HG02981 (cell line): ENCODE results near the gene HDDC2.

Source experiments
- ATAC-seq: cut with Tn5 transposase; IDR thresholded peaks from one replicate; pipeline ENCODE4 v1.9.1; 2021; ENCODE audit warnings: mild to moderate bottlenecking, moderate library complexity; ENCODE audit not compliant: unreplicated experiment

Gene HDDC2

DNA sequence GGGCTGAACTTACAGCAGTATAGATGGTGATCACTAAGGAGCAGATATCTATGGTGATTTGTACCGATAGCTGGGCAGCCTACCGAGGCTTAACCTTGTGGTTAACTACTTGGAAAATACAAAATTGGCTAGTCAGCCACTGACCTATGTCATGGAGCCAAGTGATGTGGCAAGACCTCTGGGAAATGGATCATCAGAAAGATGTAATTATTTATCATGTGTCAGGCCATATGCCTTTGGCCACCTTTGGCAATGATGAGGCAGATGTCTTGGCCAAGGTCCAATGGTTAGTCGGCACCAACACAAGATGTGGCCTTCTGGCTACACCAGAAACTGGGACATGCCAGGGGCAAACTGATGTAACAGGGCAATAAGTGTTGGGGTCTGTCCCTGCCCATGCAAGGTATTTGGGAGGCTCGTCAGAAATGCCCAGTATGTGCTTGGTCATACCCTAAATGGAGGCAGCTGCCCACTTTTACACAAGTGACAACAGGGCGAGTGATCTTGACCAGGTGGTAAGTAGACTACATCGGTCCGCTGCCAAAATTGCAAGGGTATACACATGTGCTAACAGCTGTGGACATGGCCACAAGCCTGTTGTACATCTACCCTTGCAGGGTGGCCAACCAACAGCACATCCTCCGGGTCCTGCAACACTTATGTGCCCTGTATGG lies 30.1 kb downstream of the HDDC2 start:
- ATAC-seq = no peak

DNA sequence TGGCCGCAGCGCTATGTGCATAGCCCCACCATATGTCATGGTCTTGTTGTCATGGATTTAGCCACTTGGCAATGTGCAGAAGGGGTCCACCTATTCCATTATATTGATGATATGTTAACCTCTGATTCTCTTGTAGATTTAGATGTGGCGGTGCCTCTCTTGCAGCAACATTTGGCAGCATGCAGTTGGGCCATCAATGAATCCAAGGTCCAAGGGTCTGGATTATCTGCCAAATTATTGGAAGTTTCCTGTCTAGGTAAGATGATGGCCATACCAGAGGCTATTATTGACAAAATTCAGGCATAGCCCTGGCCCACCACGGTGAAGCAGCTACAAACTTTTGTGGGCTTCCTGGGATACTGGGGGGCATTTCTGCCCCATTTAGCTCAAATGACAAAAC lies 31.4 kb downstream of the HDDC2 start:
- ATAC-seq = no peak

DNA sequence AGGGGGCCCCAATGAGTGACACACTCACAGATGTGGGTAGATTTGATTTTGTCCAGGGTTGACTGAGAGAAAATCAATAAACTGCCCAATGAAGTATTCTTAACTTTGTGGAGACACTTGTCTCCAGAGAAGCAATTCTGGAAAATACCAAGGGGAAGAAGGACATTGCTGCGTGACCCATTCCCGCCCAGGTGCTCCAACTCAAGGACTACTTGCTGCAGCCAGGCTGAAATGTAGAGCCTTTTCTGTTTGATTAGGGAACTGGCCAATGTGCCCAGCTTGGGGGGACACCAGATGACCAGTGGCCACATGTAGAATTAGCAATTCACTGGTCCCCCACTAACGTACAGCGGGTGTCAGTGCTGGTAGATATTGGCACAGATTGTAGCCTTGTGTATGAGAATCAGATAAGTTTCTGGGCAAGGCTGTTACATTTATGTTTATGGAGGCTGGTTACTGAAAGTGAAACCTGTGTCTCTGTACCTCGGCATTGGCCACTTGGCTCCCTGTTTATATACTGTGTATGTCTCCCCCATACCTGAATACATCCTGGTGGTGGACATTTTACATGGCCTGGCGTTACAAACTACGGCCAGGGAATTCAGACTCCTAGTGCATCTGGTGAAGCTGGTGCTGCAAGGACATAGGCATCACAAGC lies 32.3 kb downstream of the HDDC2 start:
- ATAC-seq = no peak

DNA sequence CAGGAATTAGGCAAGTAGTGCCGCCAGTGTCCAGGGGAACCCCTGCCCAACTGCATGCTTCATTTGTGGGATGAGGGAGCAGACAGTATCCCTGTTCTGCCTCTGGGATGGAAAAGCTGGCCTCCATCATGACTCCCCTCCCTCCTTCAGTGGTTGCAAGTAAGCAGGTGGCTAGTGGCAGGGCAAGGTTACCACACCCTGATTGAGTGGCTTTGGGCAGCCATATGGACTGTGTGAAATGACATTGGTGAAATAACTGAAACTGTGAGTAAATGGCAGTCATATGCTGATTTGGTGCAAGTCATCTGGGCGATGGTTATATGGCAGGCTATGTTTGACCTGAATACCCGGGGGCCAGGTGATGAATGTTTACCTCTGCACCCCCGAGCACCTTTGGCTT lies 33.0 kb downstream of the HDDC2 start:
- no peak for ATAC-seq

DNA sequence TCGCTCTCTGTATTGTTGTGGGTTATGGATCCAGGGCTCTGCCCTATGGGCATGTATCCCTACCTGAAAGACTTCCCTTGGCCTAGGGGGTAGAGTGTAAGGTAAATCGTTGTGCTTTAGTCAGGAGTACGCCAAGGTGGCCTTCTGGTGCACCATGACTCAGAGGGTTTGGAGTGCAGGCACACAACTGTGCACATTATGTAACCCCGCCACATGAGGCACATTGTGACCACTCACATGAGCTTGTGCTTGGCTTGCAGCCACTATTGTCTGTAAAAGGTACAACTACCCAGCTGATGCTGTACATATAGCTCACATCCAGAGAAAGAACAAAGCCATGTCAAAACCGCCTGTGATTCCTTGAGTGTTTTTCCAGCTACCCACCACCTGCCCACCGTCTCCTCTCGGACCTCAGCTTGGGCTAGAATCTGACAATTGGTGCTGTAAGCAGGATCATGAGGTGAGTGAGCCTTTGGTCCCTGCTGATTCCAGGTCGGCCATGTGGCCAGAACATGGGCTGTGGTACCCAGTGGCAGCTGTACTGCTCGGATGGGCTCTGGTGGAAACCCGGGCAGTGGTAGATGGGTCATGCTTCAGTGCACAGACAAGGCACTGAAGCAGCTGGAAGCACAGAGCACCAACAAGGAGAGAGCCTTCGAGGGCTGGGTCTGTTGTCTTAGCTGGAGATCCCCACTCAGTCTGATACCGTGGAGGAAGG lies 33.8 kb downstream of the HDDC2 start:
- ATAC-seq = no peak

DNA sequence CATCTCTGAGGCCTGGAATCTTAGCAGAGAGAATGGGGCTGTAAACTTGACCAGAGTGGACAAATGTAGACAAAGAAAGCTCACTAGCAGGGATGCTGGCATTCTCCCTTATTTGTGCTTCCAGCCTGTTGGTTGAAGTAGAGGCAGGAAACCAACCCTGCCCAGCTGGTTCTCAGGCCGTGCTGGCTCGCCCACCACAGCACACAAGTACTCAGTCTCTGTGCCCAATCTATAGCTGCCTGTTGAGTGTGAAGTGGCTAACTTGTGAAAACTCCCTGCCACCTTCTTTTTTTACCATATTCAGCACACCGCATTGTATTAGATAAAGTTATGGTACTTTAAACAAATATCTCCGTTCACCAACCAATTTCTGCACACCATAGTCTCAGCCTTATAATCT lies 37.3 kb downstream of the HDDC2 start:
- no peak for ATAC-seq

DNA sequence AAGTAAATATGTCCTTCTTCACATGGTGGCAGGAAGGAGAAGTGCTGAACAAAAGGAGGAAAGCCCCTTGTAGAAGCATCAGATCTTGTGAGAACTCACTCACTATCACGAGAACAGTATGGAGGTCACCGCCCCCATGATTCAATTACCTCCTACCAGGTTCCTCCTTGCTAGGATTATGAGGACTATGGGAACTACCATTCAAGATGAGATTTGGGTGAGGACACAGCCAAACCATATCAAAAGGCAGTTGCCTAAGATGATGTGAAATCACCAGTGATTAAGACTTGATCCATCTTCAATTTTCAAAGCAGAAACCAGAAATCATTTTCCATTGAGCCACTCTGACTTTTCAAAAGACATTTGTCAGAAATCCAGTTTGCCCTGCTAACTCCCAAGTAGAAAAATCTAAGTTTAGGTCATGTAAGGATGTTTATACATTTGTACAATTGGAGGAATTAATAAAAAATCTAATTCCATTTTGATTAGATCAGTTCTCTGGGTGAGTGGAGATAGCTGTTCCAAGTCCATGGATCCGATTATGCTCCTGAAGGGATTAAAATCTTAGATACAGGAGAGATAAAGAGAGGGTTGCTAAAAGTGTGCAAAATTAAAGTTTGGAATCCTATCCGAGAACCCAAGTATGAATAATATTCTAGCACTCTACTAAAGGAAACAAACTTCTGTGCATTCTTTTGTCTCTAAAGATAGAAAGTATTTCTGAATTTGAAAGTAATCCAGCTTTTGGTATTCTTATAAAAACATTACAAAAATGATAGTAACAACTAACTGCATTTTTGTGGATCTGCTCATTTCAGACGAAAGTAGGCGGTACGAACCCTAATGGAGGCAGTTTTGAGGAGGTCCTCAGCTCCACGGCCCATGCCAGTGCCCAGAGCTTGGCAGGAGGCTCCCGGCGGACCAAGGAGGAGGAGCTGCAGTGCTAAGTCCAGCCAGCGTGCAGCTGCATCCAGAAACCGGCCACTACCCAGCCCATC lies 39.5 kb downstream of the HDDC2 start:
- ATAC-seq = no peak

DNA sequence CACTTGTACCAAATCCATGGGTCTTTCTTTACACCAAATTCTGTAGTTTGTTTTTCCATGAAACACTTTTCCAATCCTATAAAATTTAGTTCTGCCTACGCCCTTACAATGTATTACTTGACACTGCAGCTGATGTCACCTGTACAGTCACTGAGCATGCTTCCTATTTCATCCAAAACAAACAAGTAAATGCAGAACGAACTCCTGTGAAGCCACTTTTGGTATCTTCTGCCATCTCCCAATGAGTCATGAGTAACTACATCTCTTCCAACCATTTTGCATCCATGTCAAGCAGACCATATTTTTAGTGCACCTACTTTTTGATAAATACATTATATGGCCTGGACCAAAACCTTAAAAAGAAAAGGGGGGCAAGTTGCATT lies 42.4 kb downstream of the HDDC2 start:
- ATAC-seq = no peak

DNA sequence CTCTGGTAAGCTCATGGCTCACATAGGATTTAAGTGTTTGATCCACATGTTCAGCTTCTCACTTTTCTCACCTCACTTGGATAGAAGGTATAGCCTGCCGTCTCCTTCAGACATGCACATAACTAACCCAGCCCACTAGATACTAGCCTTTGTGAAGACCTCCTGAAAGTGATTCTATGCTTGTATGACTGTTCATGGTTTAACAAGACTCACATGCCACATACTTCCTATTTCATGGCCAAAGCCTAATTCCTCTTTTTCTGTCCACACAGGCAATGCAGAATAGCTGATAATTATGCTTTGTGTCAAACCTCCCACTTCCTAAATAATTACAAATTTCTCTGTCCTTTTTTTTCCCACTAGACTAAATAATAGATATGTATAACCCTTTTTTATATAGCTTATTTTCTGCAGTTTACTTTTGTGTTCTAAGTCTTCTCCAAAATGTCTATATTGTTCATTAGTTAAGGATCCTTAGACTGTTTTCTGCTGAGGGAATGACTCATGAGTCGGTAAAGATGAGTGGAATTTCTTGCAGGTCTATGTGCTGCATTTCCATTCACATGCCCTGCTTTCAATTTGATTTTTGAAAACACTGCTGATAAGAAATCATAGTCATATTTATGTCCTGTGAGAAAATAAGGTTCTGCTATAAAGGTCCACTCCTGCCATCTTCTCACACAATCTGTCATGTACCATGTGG lies 43.0 kb downstream of the HDDC2 start:
- peak; percentile 82 for ATAC-seq

DNA sequence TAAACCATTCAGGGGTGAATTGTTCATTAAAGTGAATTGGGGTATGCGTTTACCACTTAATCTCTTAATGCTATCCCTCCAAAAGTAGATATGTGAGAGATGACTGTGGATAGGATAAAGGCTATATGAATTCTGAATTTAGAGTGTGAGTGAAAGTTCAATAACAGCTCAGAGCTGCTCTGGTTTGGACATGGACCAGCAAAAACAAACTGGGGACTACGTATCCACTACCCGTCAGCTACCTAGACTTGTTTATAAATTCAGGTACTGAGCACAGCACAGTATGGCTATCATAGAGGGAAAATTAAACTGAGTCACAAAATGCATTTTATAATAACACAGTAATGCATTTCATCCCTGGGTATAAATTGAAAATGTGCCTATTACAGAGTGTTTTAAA lies 44.4 kb downstream of the HDDC2 start:
- ATAC-seq = no peak

DNA sequence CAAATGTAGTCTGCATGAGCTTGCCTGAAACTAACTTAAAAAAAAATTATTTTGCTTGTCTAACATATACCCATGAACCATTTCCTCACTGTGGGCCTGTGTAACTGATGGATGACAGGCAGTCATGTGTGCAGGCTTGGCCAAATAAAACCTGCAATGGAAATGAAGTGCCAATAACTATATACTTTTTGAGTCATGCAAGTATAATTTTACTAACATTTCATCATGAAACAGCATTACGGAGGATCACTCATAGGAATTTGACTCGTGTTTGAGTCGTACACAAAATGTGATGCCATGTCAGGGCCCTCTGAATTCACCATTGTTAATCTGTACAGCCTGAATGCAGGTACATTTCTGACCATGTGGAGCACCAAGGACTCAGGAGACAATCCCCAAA lies 46.6 kb downstream of the HDDC2 start:
- no peak for ATAC-seq

DNA sequence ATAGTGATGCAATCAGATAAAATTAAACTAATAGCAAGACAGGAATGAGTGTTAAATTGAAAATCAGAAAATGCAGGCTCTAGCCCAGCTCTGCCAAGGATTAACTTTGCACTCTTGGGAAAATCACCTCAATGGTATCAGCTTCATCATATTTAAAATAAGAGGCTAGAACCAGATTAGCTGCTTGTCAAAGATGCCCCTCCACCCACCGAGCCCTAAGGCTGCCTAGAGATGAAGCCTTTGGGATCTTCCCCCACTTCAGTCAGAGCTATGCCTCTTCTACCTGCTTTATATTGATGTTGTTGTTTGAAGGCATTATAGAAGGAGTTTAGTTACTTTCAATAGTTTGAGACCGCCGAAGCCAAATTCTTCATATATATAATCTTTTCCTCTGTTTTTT lies 47.4 kb downstream of the HDDC2 start:
- ATAC-seq = no peak

DNA sequence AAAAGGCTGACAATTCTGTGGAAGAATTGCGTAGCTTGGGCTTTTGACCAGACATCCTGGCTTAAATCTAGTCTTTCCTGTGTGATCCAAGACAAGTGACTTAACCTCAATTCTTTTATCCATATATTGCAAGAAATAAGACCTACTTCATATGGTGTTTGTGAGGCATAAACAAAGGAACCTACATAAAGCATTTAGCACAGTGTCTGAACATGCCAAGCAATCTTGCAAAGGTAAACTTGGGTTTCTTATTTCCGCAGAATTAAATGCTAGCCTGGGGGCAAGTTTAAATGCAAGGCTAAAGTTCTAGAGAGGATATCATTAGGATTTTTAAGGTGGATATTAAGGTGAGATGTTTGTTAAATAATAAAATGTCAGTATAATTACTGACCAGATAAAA lies 47.9 kb downstream of the HDDC2 start:
- ATAC-seq = no peak

DNA sequence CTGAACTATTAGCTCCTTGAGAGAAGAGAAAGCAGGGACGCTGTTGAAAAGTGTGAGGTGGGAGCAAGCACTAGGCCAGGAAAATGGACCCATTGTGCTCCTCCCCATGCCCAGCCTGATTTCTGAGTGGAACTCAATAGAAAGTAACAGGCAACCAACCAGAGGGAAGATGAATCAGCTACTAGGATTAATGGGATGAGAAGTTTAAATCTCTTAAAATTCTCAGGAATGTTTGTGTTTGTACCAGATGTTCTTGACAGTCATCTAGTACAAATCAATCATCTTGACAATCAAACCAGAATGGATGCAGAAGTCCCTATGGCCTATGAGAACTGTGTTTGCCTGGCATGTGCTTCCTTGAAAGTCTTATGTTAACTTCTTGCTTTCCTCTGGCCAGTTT lies 48.9 kb downstream of the HDDC2 start:
- no peak for ATAC-seq

DNA sequence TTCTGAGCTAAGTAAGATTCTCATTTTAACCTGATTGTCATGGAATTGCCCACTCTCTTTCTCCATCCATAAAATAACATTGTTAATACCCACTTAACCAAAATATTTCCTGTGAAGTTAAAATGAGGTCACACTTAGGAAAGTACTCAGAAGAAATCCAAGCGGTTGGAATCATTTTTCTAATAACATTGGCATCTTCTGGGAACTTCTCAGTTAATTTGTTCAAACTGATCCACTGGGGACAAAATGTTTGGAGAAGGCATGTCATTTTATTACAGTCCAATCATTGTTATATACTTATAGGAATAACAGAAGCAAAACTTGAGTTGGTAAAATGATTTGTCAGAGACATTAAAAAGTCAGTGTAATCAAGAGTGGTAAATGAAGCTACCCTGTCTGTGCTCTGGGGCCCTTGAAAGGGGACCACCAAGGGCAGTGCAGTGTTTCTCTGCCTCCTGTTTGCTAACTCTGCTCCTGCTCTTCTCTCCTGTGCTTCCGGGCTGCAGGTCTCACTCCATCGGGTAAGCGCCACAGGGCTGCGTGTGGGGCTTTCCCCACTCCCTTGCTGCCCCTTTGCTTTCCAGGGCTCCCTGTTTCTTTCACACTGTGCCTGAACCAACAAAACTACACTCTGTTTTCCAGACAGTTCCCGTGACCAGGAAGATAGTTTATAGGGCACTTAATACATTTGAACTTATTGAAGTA lies 50.1 kb downstream of the HDDC2 start:
- ATAC-seq = no peak

DNA sequence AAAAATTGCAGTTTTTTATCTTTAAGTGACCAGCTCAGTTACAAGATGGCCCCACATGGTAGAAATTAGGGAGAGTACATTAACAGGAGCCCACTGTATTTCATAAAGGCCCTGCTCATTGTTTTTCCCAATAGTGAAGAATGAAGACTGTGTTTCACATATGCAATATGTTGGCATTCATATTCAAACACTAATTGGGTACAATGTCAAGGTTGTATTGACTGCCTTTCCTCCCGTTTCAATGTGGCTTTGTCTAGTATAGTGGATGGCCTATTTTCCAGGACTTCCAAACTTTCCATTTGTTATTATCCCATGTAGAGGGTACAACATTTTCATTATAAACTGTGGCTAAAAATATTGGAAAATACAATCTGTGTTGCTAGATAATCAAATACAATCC lies 51.3 kb downstream of the HDDC2 start:
- ATAC-seq = no peak

DNA sequence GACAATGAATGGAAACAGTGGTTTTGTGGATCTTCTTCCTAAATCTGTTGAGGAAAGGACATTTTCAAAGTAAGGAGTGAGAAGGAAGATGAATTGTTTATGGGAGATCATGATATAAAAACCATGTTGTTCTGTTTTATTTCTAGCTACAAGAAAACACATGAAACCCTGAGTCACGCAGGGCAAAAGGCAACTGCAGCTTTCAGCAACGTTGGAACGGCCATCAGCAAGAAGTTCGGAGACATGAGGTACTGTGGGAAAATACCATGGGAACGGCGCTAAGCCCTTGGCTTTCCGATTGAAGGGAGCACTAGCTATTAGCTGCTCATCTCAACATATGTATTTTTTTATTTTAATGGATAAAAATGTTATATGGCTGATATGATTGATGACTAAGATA lies 53.6 kb downstream of the HDDC2 start:
- ATAC-seq = no peak

DNA sequence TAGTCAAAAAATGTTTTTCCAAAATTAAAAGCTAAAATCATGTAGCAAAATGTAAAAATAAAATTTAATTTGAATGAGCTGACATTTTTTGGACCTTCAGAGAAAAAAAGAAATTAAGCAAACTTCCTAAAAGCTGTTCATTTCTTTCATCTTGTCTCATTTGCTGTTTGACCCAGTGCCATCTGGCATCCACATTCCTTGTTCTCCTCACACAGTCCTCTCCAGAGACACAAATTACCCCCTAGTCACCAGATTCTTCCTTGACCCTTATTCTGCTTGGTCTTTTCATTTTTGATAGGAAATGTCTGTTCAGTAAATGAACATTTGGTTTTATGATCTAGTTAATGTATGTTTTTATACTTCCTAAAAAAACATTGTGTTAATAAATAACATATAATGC lies 55.2 kb downstream of the HDDC2 start:
- ATAC-seq = no peak

DNA sequence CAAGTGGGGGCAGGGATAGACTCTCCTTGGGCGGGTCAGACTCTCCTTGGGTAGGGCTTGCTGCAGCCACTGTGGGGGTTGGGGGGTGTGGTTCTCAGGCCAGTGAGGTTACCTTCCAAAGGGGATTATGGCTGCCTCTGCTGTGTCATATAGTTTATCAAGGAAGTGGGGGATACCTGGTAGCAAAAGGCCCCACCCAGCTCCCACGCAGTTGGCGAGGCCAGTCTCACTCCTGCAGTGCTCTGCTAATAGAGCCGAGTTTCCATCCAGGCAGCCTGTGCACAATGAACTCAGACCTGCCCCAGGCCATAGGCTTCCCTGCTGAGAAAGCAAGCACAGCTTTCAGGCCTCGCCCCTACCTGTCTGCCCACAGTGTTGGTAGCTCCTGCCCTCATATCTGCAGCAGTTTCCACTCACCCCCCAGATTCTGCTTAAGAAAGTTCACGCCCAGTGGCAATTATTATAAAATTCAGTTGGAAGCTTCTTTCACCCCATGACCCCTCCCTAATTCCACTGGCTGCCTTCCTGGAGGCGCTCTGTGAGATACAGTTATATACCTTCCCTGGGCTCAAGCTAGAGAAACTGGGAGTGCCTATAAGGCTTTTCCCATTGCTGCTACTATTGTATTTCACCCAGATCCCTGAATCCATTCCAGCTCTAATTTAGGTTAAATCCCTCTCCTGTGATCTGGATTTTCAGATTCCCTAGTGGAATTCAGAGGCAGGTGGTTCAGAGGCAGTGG lies 56.1 kb downstream of the HDDC2 start:
- no peak for ATAC-seq
